ENCODE measurements around the gene RGS6.

RGS6 gene

DNA sequence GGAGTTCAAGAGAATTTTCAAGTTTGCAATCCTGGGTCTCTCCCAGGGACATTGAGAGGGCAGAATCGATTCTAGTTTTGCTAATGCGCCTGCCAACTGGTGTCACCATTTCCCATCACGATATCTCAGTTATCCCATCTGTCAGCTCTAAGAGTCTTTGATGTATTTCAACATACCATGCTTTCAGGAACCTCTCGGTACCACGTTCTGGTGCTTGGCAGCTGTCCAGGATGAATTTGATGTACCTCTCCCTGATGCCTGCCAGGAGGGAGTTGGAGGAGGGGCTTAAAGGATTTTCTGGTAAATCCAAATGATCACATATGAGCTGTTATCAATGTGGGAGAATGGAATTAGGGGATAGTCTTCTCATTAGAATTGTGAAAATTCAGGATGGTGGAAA, 332.5 kb downstream of the RGS6 start:
- Histone ChIP-seq H3K27ac (ENCODE audit: low read depth, low read length, poor library complexity, severe bottlenecking) (no peak overlapping the region), H3K4me1 (ENCODE audit: insufficient read depth, low read length, severe bottlenecking) (no peaks in the 10 kb centered on the region), H4K20me1 (ENCODE audit: insufficient read depth, low read length) (no peaks in the 10 kb centered on the region), H3K4me3 (ENCODE audit: low read depth, low read length, poor library complexity, severe bottlenecking) (no peak overlapping the region), H3K79me2 (ENCODE audit: insufficient read depth, low read length) (no peaks in the 10 kb centered on the region), H3F3A (ENCODE audit: insufficient read depth, low read length) (no peaks in the 10 kb centered on the region), H3K9ac (ENCODE audit: low read length) (no peak overlapping the region), H3K9me2 (ENCODE audit: low read depth, low read length) (no peaks in the 10 kb centered on the region), H3K4me2 (ENCODE audit: low read length) (no peak overlapping the region), H3K27me3 (ENCODE audit: insufficient read depth, low read length) (no peaks in the 10 kb centered on the region), H3K36me3 (ENCODE audit: insufficient read depth, low read length) (no peaks in the 10 kb centered on the region), H3K9me3 (ENCODE audit: low read length) (no peaks in the 10 kb centered on the region), H2AFZ (ENCODE audit: low read length) (no peak overlapping the region)
- TF ChIP-seq, protein P1, sequence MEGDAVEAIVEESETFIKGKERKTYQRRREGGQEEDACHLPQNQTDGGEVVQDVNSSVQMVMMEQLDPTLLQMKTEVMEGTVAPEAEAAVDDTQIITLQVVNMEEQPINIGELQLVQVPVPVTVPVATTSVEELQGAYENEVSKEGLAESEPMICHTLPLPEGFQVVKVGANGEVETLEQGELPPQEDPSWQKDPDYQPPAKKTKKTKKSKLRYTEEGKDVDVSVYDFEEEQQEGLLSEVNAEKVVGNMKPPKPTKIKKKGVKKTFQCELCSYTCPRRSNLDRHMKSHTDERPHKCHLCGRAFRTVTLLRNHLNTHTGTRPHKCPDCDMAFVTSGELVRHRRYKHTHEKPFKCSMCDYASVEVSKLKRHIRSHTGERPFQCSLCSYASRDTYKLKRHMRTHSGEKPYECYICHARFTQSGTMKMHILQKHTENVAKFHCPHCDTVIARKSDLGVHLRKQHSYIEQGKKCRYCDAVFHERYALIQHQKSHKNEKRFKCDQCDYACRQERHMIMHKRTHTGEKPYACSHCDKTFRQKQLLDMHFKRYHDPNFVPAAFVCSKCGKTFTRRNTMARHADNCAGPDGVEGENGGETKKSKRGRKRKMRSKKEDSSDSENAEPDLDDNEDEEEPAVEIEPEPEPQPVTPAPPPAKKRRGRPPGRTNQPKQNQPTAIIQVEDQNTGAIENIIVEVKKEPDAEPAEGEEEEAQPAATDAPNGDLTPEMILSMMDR (IDR thresholded peaks at IDR 0.05; ENCODE audit: low read length): no peak
- TF ChIP-seq EZH2 (IDR thresholded peaks at IDR 0.05; ENCODE audit: borderline replicate concordance, low read length): no peak

DNA sequence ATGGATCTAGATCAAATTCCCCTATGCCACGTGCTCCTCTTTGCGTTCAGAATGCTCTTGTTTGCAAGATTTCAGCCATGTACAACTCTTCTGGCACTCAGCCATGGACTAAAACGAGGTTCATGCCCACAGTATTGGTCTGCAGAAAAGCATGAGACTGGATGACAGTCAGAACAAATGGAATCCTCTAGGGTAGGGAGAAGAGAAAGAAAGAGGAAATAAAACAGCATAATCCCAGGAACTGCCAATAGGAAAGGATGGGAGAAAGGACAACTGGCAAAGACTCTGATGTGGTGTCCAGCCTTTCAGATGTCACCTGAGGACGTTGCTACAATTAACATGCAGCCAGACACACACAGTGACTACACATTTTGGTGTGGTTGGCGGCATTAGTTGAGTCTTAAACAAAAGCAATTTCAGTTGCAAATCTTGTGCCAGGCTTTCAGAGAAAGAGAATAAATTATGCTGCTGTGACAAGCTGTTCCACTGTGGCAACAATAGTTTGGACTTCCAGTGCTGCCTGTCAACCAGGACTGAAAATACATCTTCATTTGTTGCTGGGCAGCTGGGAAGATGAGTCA, 338.0 kb downstream of the RGS6 start:
- Histone ChIP-seq H3K4me2 (ENCODE audit: low read length) (no peak overlapping the region), H2AFZ (ENCODE audit: low read length) (no peak overlapping the region)

DNA sequence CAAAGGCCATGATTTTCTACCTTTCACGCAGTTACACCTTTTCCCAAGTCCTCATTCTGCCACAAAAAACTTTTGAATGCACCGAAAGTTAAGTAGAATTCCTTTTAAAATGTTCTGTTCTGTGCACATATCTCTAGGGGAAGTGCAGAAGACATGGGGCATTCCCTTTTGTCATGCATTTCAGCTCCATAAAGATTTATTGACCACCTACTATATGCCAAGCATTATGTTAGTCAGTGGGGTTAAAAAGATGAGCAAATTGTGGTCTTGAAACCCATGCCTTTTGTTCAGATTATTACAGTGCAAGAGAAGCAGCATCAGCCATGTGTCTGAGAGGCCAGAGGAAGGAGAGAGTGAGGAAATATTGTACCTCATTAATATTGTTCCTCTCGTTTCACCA, 338.5 kb downstream of the RGS6 start:
- H2AFZ ChIP-seq (ENCODE audit: low read length): no peak overlapping the region
- H3K4me2 ChIP-seq (ENCODE audit: low read length): no peak overlapping the region
- no peaks in the 10 kb centered on the region for H3K79me2 ChIP-seq (ENCODE audit: insufficient read depth, low read length)
- H3K27ac ChIP-seq (ENCODE audit: low read depth, low read length, poor library complexity, severe bottlenecking): no peak overlapping the region
- no peak overlapping the region for H3K4me3 ChIP-seq (ENCODE audit: low read depth, low read length, poor library complexity, severe bottlenecking)
- no peak overlapping the region for H3K9ac ChIP-seq (ENCODE audit: low read length)
- TF ChIP-seq, protein P1 (IDR thresholded peaks at IDR 0.05; ENCODE audit: low read length): no peak
- TF ChIP-seq EZH2 (IDR thresholded peaks at IDR 0.05; ENCODE audit: borderline replicate concordance, low read length): no peak
- H3K9me3 ChIP-seq (ENCODE audit: low read length): no peaks in the 10 kb centered on the region
- H3K9me2 ChIP-seq (ENCODE audit: low read depth, low read length): no peaks in the 10 kb centered on the region
- no peaks in the 10 kb centered on the region for H4K20me1 ChIP-seq (ENCODE audit: insufficient read depth, low read length)
- no peaks in the 10 kb centered on the region for H3K27me3 ChIP-seq (ENCODE audit: insufficient read depth, low read length)
- H3F3A ChIP-seq (ENCODE audit: insufficient read depth, low read length): no peaks in the 10 kb centered on the region
- H3K36me3 ChIP-seq (ENCODE audit: insufficient read depth, low read length): no peaks in the 10 kb centered on the region
- no peaks in the 10 kb centered on the region for H3K4me1 ChIP-seq (ENCODE audit: insufficient read depth, low read length, severe bottlenecking)

More for the DNA sequence above, 338.0 kb downstream of the RGS6 start:
- no peak overlapping the region for H3K4me3 ChIP-seq (ENCODE audit: low read depth, low read length, poor library complexity, severe bottlenecking)
- H3K9me3 ChIP-seq (ENCODE audit: low read length): no peaks in the 10 kb centered on the region
- H3K4me1 ChIP-seq (ENCODE audit: insufficient read depth, low read length, severe bottlenecking): no peaks in the 10 kb centered on the region
- no peaks in the 10 kb centered on the region for H3F3A ChIP-seq (ENCODE audit: insufficient read depth, low read length)
- no peak overlapping the region for H3K27ac ChIP-seq (ENCODE audit: low read depth, low read length, poor library complexity, severe bottlenecking)
- H3K9ac ChIP-seq (ENCODE audit: low read length): no peak overlapping the region
- no peaks in the 10 kb centered on the region for H4K20me1 ChIP-seq (ENCODE audit: insufficient read depth, low read length)
- no peaks in the 10 kb centered on the region for H3K36me3 ChIP-seq (ENCODE audit: insufficient read depth, low read length)
- TF ChIP-seq, protein P1 (IDR thresholded peaks at IDR 0.05; ENCODE audit: low read length): no peak
- no peak for TF ChIP-seq EZH2 (IDR thresholded peaks at IDR 0.05; ENCODE audit: borderline replicate concordance, low read length)
- no peaks in the 10 kb centered on the region for H3K79me2 ChIP-seq (ENCODE audit: insufficient read depth, low read length)
- no peaks in the 10 kb centered on the region for H3K9me2 ChIP-seq (ENCODE audit: low read depth, low read length)
- no peaks in the 10 kb centered on the region for H3K27me3 ChIP-seq (ENCODE audit: insufficient read depth, low read length)

Data from OCI-LY1 (cell line).